Measurements from ENCODE around the gene PCK2. TPM values are rescaled to one million over a fixed set of nuclear protein-coding genes. Genes with fewer than 3 reads are reported as not detected.
A peak's percentile ranks its signal among the peaks of the same experiment; 100 is the strongest.

The PCK2 gene
- total and polyA plus RNA-seq, 2 of the 13 experiments (the other 11 are each of a cell fraction or from before 2014, with no cell fraction given) = 129 to 272 TPM

DNA sequence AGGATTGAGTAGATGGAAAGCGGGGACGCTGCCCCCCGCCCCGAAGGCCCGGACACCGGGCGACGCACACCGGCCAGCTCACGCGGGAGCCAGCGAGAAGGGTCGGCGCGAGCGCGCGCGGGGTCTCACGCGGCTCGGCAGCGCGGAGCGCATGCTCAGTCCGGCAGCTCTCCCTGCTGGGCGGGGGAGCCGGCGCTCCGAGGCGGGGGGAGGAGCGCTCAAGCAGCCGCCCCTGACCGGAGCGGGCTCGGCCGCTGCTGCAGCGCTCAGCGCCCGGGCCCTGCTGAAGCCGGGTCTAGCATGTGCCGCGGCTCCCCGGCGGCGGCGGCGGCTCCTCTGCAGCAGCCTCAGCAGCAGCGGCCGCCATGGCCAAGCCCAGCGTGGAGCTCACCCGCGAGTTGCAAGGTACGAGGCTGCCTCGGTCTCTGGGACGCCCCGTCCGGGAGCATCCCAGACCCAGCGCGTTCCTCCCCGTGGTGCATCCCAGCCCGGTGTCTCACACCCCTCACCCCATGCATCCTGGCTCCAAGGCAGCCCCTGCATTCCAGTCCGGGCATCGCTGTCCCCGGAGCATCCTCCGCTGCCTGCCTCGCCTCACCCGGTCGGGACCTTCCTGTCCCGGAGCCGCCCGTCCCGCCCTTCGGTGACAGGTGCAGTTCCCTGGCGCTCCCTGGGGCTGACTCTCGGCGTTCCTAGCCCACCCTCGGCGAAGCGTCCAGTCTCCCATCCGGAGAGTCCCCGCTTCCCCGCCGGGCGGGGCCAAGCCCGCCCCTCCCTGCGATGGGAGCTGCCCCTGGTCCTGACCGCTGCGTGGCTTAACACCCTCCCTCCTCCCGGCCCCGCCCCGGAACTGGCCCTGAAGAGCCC is 42.1 kb upstream of the PCK2 start, which contains the start of gene CARMIL3 (continued):
- TF ChIP-seq PATZ1 (CRISPR knock-in tag; IDR thresholded peaks at IDR 0.05) (peak; percentile 99), ZNF256 (CRISPR knock-in tag; conservative IDR thresholded peaks at IDR 0.05) (peak; percentile 77; the same call in 1 of the 2 replicates), E2F2 (CRISPR knock-in tag; IDR thresholded peaks at IDR 0.05; ENCODE audit: borderline replicate concordance) (peak; percentile 82; the same call in 1 of the 2 replicates), ZNF253 (CRISPR knock-in tag; IDR thresholded peaks at IDR 0.05; ENCODE audit: borderline replicate concordance) (peak; percentile 87), MIER2 (CRISPR knock-in tag; IDR thresholded peaks at IDR 0.05) (peak; percentile 98), RBFOX2 (IDR thresholded peaks at IDR 0.05; ENCODE audit: low read depth, low read length) (peak; percentile 86), ZNF687 (CRISPR knock-in tag; IDR thresholded peaks at IDR 0.05) (peak; percentile 95), FOXO1 (CRISPR knock-in tag; IDR thresholded peaks at IDR 0.05) (0 out of 2 replicates have a peak, but pooled peaks have one; percentile 26), AGO2 (optimal IDR thresholded peaks at IDR 0.05; ENCODE audit: low read depth, low read length) (no peak), ZFYVE20 (CRISPR knock-in tag; IDR thresholded peaks at IDR 0.05; ENCODE audit: borderline replicate concordance, low read depth) (0 out of 2 replicates have a peak, but pooled peaks have one; percentile 75), SRF (IDR thresholded peaks at IDR 0.05; ENCODE audit: low read depth, low read length) (no peak), YEATS4 (CRISPR knock-in tag; IDR thresholded peaks at IDR 0.05; ENCODE audit: borderline replicate concordance) (peak; percentile 18; the same call in 1 of the 2 replicates), HNRNPL (IDR thresholded peaks at IDR 0.05; ENCODE audit: low read depth, low read length) (no peak; the same call in 1 of the 2 replicates), ARID3A (IDR thresholded peaks at IDR 0.05; ENCODE audit: low read depth, low read length) (no peak), ZNF883 (CRISPR knock-in tag; IDR thresholded peaks at IDR 0.05; ENCODE audit: not compliant biosample characterization) (peak; percentile 93), GABPB1 (CRISPR knock-in tag; IDR thresholded peaks at IDR 0.05) (peak; percentile 84), GATA4 (IDR thresholded peaks at IDR 0.05; ENCODE audit: borderline replicate concordance, low read depth) (no peak), ZSCAN20 (CRISPR knock-in tag; IDR thresholded peaks at IDR 0.05; ENCODE audit: borderline replicate concordance) (peak; percentile 87; the same call in 1 of the 2 replicates), NKX3-1 (CRISPR knock-in tag; IDR thresholded peaks at IDR 0.05) (no peak; the same call in none of the 2 replicates)
